ENCODE measurements around the gene CFAP54.

Gene CFAP54

GRCh38 chr12:96811083-96811482 is 321.7 kb downstream of the CFAP54 start:
- DNase-seq (ENCODE audit: extremely low read depth in 1 of 2, low read depth in 1 of 2), result no peak

- no peak for DNase-seq (ENCODE audit: extremely low read depth in 1 of 2, low read depth in 1 of 2)
These were observed 322.8 kb downstream of the CFAP54 start for GRCh38 chr12:96812153-96812552.

DNA sequence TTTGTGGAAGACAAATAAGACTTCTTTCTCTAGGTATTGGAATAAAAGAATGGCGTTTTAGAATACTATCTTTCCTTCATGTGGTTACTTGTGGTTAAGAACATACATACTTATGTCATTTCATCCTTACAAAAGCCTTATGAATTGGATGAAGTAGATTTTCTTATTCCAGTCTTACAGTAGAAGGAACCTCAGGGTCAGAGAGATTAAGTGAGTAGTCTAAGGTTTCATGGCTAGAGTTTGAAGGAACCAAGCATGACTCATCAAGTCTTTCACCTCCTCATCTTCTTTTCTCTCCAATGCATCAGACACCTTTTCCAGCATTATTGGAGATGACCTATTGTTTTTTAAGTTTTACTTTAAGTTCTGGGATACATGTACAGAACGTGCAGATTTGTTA is 324.8 kb downstream of the CFAP54 start:
- DNase-seq (ENCODE audit: extremely low read depth in 1 of 2, low read depth in 1 of 2), result no peak

GRCh38 chr12:96821592-96821991 is 332.2 kb downstream of the CFAP54 start:
- DNase-seq (ENCODE audit: extremely low read depth in 1 of 2, low read depth in 1 of 2), result no peak

DNA sequence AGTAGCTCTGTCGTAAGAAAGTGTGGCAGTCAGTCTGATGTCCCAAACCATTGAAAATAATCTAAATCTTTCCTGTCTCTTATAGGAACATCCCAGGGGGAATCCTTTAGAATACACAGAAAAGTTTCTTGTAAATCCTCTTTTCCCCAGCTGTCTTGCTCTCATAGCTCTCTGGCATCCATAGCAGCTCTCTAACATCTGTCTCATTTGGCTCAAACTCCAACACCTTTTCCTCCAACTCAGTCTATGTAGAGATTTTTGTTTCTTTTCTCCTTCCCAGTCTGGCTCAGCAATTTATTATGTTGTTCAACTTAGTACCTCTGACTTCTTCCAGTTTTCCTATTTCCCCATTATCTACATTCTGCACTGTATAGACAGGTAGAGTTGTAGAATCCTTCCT is 333.3 kb downstream of the CFAP54 start:
- no peak for DNase-seq (ENCODE audit: extremely low read depth in 1 of 2, low read depth in 1 of 2)

GRCh38 chr12:96824074-96824837 is 334.9 kb downstream of the CFAP54 start:
- no peak for DNase-seq (ENCODE audit: extremely low read depth in 1 of 2, low read depth in 1 of 2)

DNA sequence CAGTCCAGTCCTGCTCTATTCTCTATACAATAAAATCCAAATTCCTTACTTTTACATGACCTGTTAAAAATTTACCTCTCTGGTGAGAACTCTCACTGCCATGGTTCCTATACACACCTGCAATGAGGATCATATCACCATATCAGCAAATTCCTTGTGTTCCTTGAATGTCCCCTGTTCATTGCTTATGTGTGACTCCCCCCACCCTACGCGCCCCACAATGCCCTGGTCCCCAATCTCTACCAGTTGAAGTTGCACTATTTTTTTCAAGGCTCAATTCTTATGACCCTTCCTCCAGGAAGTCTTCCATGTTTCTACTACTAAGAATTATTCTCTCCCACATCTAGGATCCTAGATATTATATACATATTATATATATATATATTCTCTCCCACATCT is 335.5 kb downstream of the CFAP54 start:
- DNase-seq (ENCODE audit: extremely low read depth in 1 of 2, low read depth in 1 of 2), result no peak

GRCh38 chr12:96828169-96828789 is 338.9 kb downstream of the CFAP54 start:
- no peak for DNase-seq (ENCODE audit: extremely low read depth in 1 of 2, low read depth in 1 of 2)

DNA sequence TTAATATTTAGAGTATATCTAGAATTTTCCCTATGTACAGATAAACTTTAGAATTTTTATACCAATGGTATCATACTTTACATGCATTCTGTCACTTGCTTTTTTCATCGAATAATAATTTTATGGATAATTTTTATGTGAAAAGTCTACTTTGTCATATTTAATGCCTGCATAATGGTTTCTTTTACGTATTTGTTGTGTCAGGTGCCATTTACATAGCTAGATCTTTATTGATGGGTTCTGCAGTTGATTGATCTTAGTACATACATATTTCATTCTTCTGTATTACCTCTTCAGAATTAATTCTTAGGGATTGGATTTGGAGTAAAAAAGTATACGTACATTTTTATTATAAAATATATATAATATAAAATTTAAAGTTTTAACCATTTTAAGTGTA is 340.0 kb downstream of the CFAP54 start:
- no peak for DNase-seq (ENCODE audit: extremely low read depth in 1 of 2, low read depth in 1 of 2)

DNA sequence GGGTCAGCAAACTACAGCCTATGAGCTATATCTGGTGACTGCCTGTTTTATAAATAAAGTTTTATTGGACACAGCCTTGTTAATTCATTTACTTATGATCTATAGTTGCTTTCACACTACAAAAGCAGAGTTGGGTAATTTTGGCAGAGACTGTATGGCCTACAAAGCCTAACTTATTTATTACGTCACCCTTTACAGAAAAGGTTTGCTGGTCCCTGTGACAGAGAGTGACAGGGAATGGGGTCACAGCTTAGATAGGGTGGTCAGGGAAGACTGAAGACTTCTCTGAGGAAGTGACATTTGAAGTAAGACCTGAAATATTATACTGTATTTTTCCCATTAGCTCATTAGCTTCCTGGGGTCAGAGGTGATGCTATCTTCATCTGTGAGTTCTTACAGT is 342.0 kb downstream of the CFAP54 start:
- DNase-seq (ENCODE audit: extremely low read depth in 1 of 2, low read depth in 1 of 2), result no peak

DNA sequence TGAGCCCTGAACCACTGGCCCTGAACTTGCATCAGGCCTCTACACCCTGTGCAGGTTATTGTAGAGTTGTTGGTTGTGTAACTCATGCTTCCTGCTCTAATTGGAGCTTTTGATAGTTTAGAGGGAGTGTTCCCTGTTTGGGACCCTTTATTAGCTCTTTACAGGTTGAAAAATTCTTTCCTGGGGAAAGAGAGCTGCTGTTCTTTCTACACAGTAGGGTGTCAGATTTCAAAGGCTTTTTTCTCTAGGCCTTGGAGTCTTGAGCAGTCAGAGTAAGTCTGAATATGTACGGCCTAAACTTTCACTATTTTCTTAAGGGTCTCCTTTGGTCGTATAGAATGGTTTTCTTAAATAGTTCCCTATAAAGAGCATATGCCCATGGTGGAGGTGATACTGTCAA is 356.9 kb downstream of the CFAP54 start:
- DNase-seq (ENCODE audit: extremely low read depth in 1 of 2, low read depth in 1 of 2), result no peak

DNA sequence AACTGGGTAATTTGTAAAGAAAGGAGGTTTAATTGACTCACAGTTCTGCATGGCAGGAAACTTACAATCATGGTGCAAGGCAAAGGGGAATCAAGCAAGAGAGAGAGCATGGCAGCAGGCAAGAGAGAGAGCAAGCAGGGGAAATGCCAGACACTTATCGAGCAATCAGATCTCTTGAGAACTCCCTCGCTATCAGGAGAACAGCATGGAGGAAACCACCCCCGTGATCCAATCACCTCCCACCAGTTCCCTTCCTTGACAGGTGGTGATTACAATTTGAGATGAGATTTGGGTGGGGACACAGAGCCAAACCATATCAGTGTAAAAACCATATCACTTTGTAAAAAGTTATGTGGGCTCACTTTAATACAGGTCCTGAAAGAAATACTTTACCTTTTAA is 361.3 kb downstream of the CFAP54 start:
- DNase-seq (ENCODE audit: extremely low read depth in 1 of 2, low read depth in 1 of 2), result no peak

GRCh38 chr12:96858162-96858561 is 368.8 kb downstream of the CFAP54 start:
- DNase-seq (ENCODE audit: extremely low read depth in 1 of 2, low read depth in 1 of 2), result no peak

DNA sequence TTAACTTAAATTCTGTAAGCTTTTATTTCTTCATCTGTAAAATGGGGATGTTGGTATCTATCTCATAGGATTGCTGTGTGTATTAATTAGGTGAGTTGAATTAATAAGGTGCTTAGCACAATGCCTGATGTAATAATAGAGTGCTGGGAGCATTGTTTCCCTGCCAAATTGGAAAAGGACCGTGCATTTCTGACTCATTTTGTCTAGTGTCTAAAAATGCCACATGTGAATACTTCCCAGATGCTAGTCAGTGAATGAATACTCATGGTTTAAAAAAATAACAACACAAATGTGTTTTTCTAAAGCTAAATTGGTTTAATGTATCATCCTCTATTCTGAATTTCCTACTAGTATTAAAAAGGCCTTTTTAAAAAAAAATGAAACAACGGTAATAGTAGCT is 372.3 kb downstream of the CFAP54 start:
- no peak for DNase-seq (ENCODE audit: extremely low read depth in 1 of 2, low read depth in 1 of 2)

DNA sequence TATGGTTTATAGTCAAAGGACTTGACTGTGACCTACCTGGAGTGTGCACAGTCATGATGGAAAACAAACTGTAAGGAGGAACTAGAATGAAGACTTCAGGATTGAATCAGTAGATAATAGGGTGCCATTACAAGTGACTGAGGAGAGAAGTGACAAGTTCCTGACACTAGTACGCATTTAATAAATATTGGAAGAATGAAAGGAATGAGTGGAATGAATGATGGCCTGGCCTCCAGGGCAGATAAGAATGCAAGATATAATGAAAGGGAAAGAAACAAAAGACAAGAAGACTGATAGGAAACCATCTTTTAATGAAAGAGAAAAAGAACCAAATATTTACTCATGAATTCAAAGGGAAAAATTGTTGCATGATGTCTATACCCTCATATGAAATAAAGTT is 372.9 kb downstream of the CFAP54 start:
- no peak for DNase-seq (ENCODE audit: extremely low read depth in 1 of 2, low read depth in 1 of 2)

DNA sequence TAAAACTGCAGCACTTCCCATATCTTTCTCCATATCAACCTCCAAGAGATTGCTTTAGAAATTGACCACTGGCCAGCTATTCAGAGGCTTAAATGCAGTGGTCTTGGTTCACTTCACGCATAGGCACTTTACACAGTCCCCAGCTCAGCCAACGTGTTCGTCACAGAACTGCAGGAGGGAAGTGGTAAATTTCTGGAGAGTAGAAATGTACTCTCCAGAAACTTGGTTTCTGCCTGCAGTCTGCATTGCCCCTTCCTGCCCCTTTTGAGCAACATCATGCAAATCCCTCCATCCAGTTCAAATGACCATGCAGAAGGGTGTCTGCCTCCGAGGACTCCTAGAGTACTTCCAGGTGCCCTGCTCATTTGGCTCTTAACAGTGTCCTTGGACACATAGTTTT is 375.0 kb downstream of the CFAP54 start:
- DNase-seq (ENCODE audit: extremely low read depth in 1 of 2, low read depth in 1 of 2), result no peak

- no peak for DNase-seq (ENCODE audit: extremely low read depth in 1 of 2, low read depth in 1 of 2)
These were observed 377.6 kb downstream of the CFAP54 start for GRCh38 chr12:96866801-96867590.

GRCh38 chr12:96870946-96871345 is 381.6 kb downstream of the CFAP54 start:
- DNase-seq (ENCODE audit: extremely low read depth in 1 of 2, low read depth in 1 of 2), result no peak

DNA sequence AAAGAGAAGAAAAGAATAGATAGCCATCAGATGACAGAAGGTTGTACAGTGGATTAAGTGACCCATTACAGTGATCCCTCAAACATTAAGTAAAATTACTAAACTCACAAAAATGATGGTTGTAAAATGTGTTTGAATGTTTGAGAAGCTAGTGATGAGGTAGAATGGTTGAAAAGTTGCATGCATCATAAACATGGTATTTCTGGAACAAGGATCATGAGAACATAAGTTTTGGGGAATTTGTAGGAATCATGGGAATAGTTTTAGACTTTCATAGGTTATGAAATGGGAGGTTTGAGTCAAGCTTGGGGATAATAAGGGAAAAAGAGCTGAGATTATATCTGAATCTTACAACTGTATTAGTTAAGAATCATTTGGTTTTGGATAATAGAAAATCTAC is 383.6 kb downstream of the CFAP54 start:
- DNase-seq (ENCODE audit: extremely low read depth in 1 of 2, low read depth in 1 of 2), result no peak

DNA sequence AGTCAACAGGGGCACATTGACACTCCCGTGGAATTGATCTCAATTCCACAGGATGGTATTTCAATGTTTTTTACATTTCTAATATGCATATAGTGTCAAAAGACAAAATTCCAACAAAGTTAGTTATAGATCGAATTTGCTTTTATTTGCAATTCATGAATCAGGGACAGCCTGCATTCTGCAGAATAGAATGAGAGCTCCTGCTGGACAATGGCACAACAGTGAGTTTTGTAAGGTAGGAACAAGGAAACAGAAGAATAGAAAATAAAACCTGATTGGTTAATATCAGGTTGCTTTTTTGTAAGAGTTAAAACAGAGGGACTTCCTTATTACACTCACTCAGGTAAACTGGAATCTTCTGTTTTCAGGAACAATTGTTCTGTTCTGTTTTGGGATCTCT is 384.8 kb downstream of the CFAP54 start:
- no peak for DNase-seq (ENCODE audit: extremely low read depth in 1 of 2, low read depth in 1 of 2)

DNA sequence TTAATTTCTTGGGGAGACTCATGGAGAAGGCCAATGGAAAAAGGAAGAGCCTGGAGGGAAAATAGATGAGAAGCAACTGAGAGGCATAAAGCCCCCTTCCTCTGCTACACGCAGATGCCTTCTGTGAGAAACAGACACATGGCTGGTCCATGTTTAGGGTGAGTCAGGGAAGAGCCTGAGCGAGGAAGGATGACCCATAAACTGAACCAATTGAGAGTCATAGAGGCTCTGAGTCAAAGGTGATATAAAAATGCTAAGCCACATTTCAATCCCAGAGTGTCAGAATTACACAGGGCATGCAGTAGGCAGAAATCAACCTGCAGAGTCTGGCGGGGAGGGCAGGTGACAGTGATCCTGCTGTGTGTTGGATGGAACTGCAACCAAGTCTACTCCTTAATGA is 387.6 kb downstream of the CFAP54 start:
- no peak for DNase-seq (ENCODE audit: extremely low read depth in 1 of 2, low read depth in 1 of 2)

DNA sequence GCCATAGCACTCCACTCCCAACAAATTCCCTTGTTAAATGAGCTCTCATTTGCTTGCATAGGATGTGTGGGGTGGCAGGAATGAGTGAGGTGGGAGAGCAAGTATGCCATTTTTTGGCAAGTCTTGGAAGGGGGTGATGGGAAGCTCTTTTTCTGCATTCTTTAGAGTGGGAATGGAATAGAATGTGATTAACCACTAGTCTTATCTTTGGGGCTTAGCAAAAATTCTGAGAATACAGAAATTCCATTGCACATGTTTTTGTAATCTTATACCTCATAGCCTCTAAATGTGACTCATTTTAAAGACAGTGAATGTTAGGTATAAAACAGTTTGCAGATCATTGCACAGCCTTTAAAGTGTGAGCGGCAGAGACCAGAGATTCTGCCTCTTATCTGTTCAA is 389.3 kb downstream of the CFAP54 start:
- DNase-seq (ENCODE audit: extremely low read depth in 1 of 2, low read depth in 1 of 2), result no peak
